Measurements from ENCODE around the gene KCNMA1.
A peak's percentile ranks its signal among the peaks of the same experiment; 100 is the strongest.

KCNMA1 gene

GRCh38 chr10:77457721-77458120, 179.9 kb downstream of the KCNMA1 start:
- H3K4me3 ChIP-seq (ENCODE audit: control insufficient read depth, low read depth, low read length), result no peak overlapping the region
- TF ChIP-seq, protein P1, sequence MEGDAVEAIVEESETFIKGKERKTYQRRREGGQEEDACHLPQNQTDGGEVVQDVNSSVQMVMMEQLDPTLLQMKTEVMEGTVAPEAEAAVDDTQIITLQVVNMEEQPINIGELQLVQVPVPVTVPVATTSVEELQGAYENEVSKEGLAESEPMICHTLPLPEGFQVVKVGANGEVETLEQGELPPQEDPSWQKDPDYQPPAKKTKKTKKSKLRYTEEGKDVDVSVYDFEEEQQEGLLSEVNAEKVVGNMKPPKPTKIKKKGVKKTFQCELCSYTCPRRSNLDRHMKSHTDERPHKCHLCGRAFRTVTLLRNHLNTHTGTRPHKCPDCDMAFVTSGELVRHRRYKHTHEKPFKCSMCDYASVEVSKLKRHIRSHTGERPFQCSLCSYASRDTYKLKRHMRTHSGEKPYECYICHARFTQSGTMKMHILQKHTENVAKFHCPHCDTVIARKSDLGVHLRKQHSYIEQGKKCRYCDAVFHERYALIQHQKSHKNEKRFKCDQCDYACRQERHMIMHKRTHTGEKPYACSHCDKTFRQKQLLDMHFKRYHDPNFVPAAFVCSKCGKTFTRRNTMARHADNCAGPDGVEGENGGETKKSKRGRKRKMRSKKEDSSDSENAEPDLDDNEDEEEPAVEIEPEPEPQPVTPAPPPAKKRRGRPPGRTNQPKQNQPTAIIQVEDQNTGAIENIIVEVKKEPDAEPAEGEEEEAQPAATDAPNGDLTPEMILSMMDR (IDR thresholded peaks at IDR 0.05; ENCODE audit: control insufficient read depth, insufficient read depth, low read depth, low read length, missing control alignments), result no peak
- DNase-seq (ENCODE audit: low read depth), result no peak

DNA sequence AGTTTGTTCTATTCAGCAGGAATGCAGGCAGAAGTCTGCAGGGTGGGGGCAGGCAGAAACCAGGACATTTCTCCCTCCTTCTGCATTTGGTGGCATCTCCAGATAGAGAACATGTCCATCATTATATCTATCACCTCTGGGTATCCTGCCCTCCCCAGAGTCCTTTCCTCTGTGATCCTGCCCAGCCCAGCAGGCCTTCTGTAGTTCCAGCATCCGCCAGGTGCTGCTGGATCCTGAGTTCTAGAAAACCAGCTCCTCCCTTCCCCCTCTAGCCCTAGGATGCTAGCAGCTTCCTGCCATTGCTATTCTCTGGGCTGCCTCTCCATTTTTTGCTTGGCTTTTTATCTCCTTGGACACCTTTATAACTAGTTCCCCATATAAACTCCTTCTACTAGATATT, 180.3 kb downstream of the KCNMA1 start:
- TF ChIP-seq, protein P1 (IDR thresholded peaks at IDR 0.05; ENCODE audit: control insufficient read depth, insufficient read depth, low read depth, low read length, missing control alignments), result no peak
- no peak overlapping the region for H3K4me3 ChIP-seq (ENCODE audit: control insufficient read depth, low read depth, low read length)
- DNase-seq (ENCODE audit: low read depth), result no peak

DNA sequence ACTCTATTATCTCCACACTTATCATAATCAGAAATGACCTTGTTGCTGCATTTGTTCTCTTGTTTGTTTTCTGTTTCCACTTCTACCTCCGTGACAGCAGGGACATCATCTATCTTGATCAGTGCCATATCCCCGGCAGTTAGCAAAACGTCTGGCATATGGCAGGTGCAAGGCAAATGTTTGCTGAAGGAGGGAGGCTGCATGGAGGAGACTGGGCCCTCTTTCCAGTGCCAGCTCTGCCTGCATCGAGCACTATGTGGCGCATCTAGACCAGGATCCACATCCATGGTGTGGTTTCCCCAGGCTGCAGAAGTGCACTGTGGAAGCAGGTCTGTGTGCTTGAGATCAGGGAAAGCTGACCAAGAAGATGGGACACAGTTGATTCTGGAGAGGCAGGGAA, 181.2 kb downstream of the KCNMA1 start:
- DNase-seq (ENCODE audit: low read depth), result no peak
- TF ChIP-seq, protein P1 (IDR thresholded peaks at IDR 0.05; ENCODE audit: control insufficient read depth, insufficient read depth, low read depth, low read length, missing control alignments), result peak; percentile 25
- H3K4me3 ChIP-seq (ENCODE audit: control insufficient read depth, low read depth, low read length), result no peak overlapping the region

DNA sequence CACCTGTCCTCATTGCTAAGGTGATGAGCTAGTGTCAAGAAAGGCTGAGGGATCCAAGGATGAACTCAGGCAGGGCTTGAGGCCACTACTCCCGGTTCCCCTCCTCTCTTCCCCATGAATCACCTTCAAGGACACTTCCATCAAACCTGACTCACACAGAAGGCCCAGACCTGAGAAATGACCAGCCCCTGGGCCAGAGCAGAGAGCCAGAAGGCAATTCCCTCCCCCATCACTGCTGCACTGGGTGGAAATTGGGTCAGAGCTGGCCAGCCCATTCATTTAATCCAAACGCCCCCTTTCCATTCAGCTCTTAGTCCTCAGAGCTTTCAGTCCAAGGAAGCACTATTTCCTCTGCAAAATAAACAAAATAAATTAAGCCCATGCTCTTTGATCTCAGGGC, 182.0 kb downstream of the KCNMA1 start:
- DNase-seq (ENCODE audit: low read depth), result no peak

DNA sequence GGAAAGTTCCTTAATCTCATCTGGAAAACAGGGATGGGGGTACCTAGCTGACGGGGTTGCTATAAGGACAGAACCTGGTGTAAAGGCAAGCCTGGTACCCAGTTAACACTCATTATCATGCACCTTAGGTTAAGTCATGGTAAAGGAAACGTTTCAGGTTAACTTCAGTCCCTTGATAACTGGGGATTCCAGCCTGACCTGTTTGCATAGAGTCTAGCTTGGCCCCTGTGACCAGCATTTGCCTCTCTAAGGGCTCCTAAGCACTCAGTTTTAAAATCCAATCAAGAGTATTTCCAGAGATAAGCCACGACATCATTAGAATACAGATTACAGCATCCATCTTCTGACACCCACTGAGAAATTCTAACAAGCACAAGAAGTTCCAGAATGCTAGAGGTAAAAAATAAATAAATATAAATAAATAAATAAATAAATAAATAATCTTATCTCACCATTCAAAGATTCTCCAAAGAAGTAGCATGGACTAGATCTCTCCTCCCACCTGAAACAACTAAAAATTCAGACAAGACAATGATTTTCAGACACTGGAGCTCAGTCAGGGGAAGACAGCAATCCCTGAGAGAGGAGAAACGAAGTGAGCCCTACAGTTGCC, 184.6 kb downstream of the KCNMA1 start:
- TF ChIP-seq, protein P1 (IDR thresholded peaks at IDR 0.05; ENCODE audit: control insufficient read depth, insufficient read depth, low read depth, low read length, missing control alignments), result no peak
- no peak overlapping the region for H3K4me3 ChIP-seq (ENCODE audit: control insufficient read depth, low read depth, low read length)
- no peak for DNase-seq (ENCODE audit: low read depth)

More for the DNA sequence above, 182.0 kb downstream of the KCNMA1 start:
- no peak overlapping the region for H3K4me3 ChIP-seq (ENCODE audit: control insufficient read depth, low read depth, low read length)
- TF ChIP-seq, protein P1 (IDR thresholded peaks at IDR 0.05; ENCODE audit: control insufficient read depth, insufficient read depth, low read depth, low read length, missing control alignments), result no peak

DNA sequence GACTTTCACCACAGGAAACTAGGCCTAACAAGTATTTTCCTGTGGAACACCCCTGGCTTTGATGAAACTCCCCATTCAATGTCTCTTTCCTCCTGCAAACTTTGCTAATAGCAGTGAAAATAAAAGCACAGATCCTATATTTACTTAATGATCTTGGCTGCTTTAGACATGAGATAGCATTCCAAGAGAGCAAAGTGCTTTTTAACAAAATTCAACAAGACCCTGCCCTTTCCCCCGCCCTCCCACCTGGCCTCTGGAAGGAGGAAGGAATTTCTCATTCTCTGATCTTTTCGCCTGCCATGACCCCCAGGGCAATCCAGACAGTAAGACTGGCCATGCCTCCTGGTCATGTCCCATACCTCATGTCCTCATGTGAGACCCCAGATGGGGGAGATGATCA, 185.7 kb downstream of the KCNMA1 start:
- DNase-seq (ENCODE audit: low read depth), result no peak
- no peak overlapping the region for H3K4me3 ChIP-seq (ENCODE audit: control insufficient read depth, low read depth, low read length)
- TF ChIP-seq, protein P1 (IDR thresholded peaks at IDR 0.05; ENCODE audit: control insufficient read depth, insufficient read depth, low read depth, low read length, missing control alignments), result no peak
